Measurements from ENCODE around the gene PHF12.
A peak's percentile ranks its signal among the peaks of the same experiment; 100 is the strongest.
"Not testable (repeated sequence)": the region's sequence is repeated elsewhere in the genome, so short reads cannot be mapped to it uniquely, and the experiment has no call there.

Gene PHF12

GRCh38 chr17:28935744-28936460, 15.4 kb downstream of the PHF12 start:
- H3K27ac ChIP-seq (ENCODE audit: low read depth in 2 of 2, low read length in 2 of 2): no peak overlapping the region
- no peaks in the 10 kb centered on the region for H3K27me3 ChIP-seq (ENCODE audit: control insufficient read depth in 2 of 2, insufficient read depth in 2 of 2, low read length in 2 of 2)
- H3K9me3 ChIP-seq (ENCODE audit: control insufficient read depth in 2 of 2, low read length in 2 of 2): no peaks in the 10 kb centered on the region
- H3K4me1 ChIP-seq (ENCODE audit: control insufficient read depth in 2 of 2, insufficient read depth in 2 of 2, low read length in 2 of 2): peaks cover 3 to 8% of the 10 kb centered on the region in 2 donors
- H3K9ac ChIP-seq (ENCODE audit: low read depth in 1 of 2, low read length in 2 of 2): no peak overlapping the region
- H3K4me3 ChIP-seq (ENCODE audit: low read length in 2 of 2): no peak overlapping the region
- H3K36me3 ChIP-seq (ENCODE audit: control insufficient read depth in 2 of 2, insufficient read depth in 2 of 2, low read length in 2 of 2): peaks cover 0 to 6% of the 10 kb centered on the region in 2 donors

GRCh38 chr17:28934508-28934907, 16.8 kb downstream of the PHF12 start:
- H3K9ac ChIP-seq (ENCODE audit: low read depth in 1 of 2, low read length in 2 of 2); H3K36me3 ChIP-seq (ENCODE audit: control insufficient read depth in 2 of 2, insufficient read depth in 2 of 2, low read length in 2 of 2); H3K4me3 ChIP-seq (ENCODE audit: low read length in 2 of 2); H3K27me3 ChIP-seq (ENCODE audit: control insufficient read depth in 2 of 2, insufficient read depth in 2 of 2, low read length in 2 of 2); H3K9me3 ChIP-seq (ENCODE audit: control insufficient read depth in 2 of 2, low read length in 2 of 2); H3K4me1 ChIP-seq (ENCODE audit: control insufficient read depth in 2 of 2, insufficient read depth in 2 of 2, low read length in 2 of 2); H3K27ac ChIP-seq (ENCODE audit: low read depth in 2 of 2, low read length in 2 of 2): not testable (repeated sequence)

GRCh38 chr17:28929787-28930186, 21.5 kb downstream of the PHF12 start:
- no peak overlapping the region for H3K4me3 ChIP-seq (ENCODE audit: low read length in 2 of 2)
- H3K9ac ChIP-seq (ENCODE audit: low read depth in 1 of 2, low read length in 2 of 2): no peak overlapping the region
- H3K9me3 ChIP-seq (ENCODE audit: control insufficient read depth in 2 of 2, low read length in 2 of 2): no peaks in the 10 kb centered on the region
- H3K27me3 ChIP-seq (ENCODE audit: control insufficient read depth in 2 of 2, insufficient read depth in 2 of 2, low read length in 2 of 2): no peaks in the 10 kb centered on the region
- H3K4me1 ChIP-seq (ENCODE audit: control insufficient read depth in 2 of 2, insufficient read depth in 2 of 2, low read length in 2 of 2): peaks cover 0 to 3% of the 10 kb centered on the region in 2 donors
- peaks cover 19 to 22% of the 10 kb centered on the region in 2 donors for H3K36me3 ChIP-seq (ENCODE audit: control insufficient read depth in 2 of 2, insufficient read depth in 2 of 2, low read length in 2 of 2)
- H3K27ac ChIP-seq (ENCODE audit: low read depth in 2 of 2, low read length in 2 of 2): no peak overlapping the region

- H3K36me3 ChIP-seq (ENCODE audit: control insufficient read depth in 2 of 2, insufficient read depth in 2 of 2, low read length in 2 of 2): peaks cover 27 to 31% of the 10 kb centered on the region in 2 donors
- peaks cover 0 to 3% of the 10 kb centered on the region in 2 donors for H3K4me1 ChIP-seq (ENCODE audit: control insufficient read depth in 2 of 2, insufficient read depth in 2 of 2, low read length in 2 of 2)
- no peak overlapping the region for H3K9ac ChIP-seq (ENCODE audit: low read depth in 1 of 2, low read length in 2 of 2)
- no peak overlapping the region for H3K27ac ChIP-seq (ENCODE audit: low read depth in 2 of 2, low read length in 2 of 2)
- no peak overlapping the region for H3K4me3 ChIP-seq (ENCODE audit: low read length in 2 of 2)
- H3K9me3 ChIP-seq (ENCODE audit: control insufficient read depth in 2 of 2, low read length in 2 of 2): no peaks in the 10 kb centered on the region
- no peaks in the 10 kb centered on the region for H3K27me3 ChIP-seq (ENCODE audit: control insufficient read depth in 2 of 2, insufficient read depth in 2 of 2, low read length in 2 of 2)
Observed at GRCh38 chr17:28928061-28928460, 23.3 kb downstream of the PHF12 start.

- Histone ChIP-seq H3K36me3 (ENCODE audit: control insufficient read depth in 2 of 2, insufficient read depth in 2 of 2, low read length in 2 of 2) (peaks cover 35 to 36% of the 10 kb centered on the region in 2 donors), H3K9ac (ENCODE audit: low read depth in 1 of 2, low read length in 2 of 2) (no peak overlapping the region), H3K4me1 (ENCODE audit: control insufficient read depth in 2 of 2, insufficient read depth in 2 of 2, low read length in 2 of 2) (peaks cover 0 to 3% of the 10 kb centered on the region in 2 donors), H3K27me3 (ENCODE audit: control insufficient read depth in 2 of 2, insufficient read depth in 2 of 2, low read length in 2 of 2) (no peaks in the 10 kb centered on the region), H3K4me3 (ENCODE audit: low read length in 2 of 2) (no peak overlapping the region), H3K9me3 (ENCODE audit: control insufficient read depth in 2 of 2, low read length in 2 of 2) (no peaks in the 10 kb centered on the region), H3K27ac (ENCODE audit: low read depth in 2 of 2, low read length in 2 of 2) (peak overlapping the region; percentile 30 to 64)
Observed at GRCh38 chr17:28926786-28927185, 24.5 kb downstream of the PHF12 start.

- no peak overlapping the region for H3K4me3 ChIP-seq (ENCODE audit: low read length in 2 of 2)
- peaks cover 38 to 40% of the 10 kb centered on the region in 2 donors for H3K36me3 ChIP-seq (ENCODE audit: control insufficient read depth in 2 of 2, insufficient read depth in 2 of 2, low read length in 2 of 2)
- no peaks in the 10 kb centered on the region for H3K27me3 ChIP-seq (ENCODE audit: control insufficient read depth in 2 of 2, insufficient read depth in 2 of 2, low read length in 2 of 2)
- H3K27ac ChIP-seq (ENCODE audit: low read depth in 2 of 2, low read length in 2 of 2): peak overlapping the region; percentile 30 to 64
- H3K4me1 ChIP-seq (ENCODE audit: control insufficient read depth in 2 of 2, insufficient read depth in 2 of 2, low read length in 2 of 2): peaks cover 0 to 3% of the 10 kb centered on the region in 2 donors
- no peaks in the 10 kb centered on the region for H3K9me3 ChIP-seq (ENCODE audit: control insufficient read depth in 2 of 2, low read length in 2 of 2)
- H3K9ac ChIP-seq (ENCODE audit: low read depth in 1 of 2, low read length in 2 of 2): no peak overlapping the region
Observed at GRCh38 chr17:28926366-28926765, 25.0 kb downstream of the PHF12 start.

GRCh38 chr17:28925912-28926365, 25.4 kb downstream of the PHF12 start:
- no peaks in the 10 kb centered on the region for H3K9me3 ChIP-seq (ENCODE audit: control insufficient read depth in 2 of 2, low read length in 2 of 2)
- H3K36me3 ChIP-seq (ENCODE audit: control insufficient read depth in 2 of 2, insufficient read depth in 2 of 2, low read length in 2 of 2): peaks cover 41 to 42% of the 10 kb centered on the region in 2 donors
- H3K27ac ChIP-seq (ENCODE audit: low read depth in 2 of 2, low read length in 2 of 2): peak overlapping the region in 1 of 2 donors; percentile 64

GRCh38 chr17:28920201-28920600, 31.1 kb downstream of the PHF12 start:
- no peak overlapping the region for H3K27ac ChIP-seq (ENCODE audit: low read depth in 2 of 2, low read length in 2 of 2)
- peaks cover 71 to 76% of the 10 kb centered on the region in 2 donors for H3K36me3 ChIP-seq (ENCODE audit: control insufficient read depth in 2 of 2, insufficient read depth in 2 of 2, low read length in 2 of 2)
- no peaks in the 10 kb centered on the region for H3K27me3 ChIP-seq (ENCODE audit: control insufficient read depth in 2 of 2, insufficient read depth in 2 of 2, low read length in 2 of 2)
- no peaks in the 10 kb centered on the region for H3K4me1 ChIP-seq (ENCODE audit: control insufficient read depth in 2 of 2, insufficient read depth in 2 of 2, low read length in 2 of 2)
- no peak overlapping the region for H3K9ac ChIP-seq (ENCODE audit: low read depth in 1 of 2, low read length in 2 of 2)
- H3K9me3 ChIP-seq (ENCODE audit: control insufficient read depth in 2 of 2, low read length in 2 of 2): no peaks in the 10 kb centered on the region
- H3K4me3 ChIP-seq (ENCODE audit: low read length in 2 of 2): no peak overlapping the region

More at GRCh38 chr17:28925912-28926365, 25.4 kb downstream of the PHF12 start:
- Histone ChIP-seq H3K4me3 (ENCODE audit: low read length in 2 of 2) (no peak overlapping the region), H3K9ac (ENCODE audit: low read depth in 1 of 2, low read length in 2 of 2) (no peak overlapping the region), H3K4me1 (ENCODE audit: control insufficient read depth in 2 of 2, insufficient read depth in 2 of 2, low read length in 2 of 2) (peaks cover 0 to 3% of the 10 kb centered on the region in 2 donors), H3K27me3 (ENCODE audit: control insufficient read depth in 2 of 2, insufficient read depth in 2 of 2, low read length in 2 of 2) (no peaks in the 10 kb centered on the region)

- H3K27ac ChIP-seq (ENCODE audit: low read depth in 2 of 2, low read length in 2 of 2): no peak overlapping the region
- no peaks in the 10 kb centered on the region for H3K4me1 ChIP-seq (ENCODE audit: control insufficient read depth in 2 of 2, insufficient read depth in 2 of 2, low read length in 2 of 2)
- H3K36me3 ChIP-seq (ENCODE audit: control insufficient read depth in 2 of 2, insufficient read depth in 2 of 2, low read length in 2 of 2): peaks cover 76 to 79% of the 10 kb centered on the region in 2 donors
- H3K9me3 ChIP-seq (ENCODE audit: control insufficient read depth in 2 of 2, low read length in 2 of 2): no peaks in the 10 kb centered on the region
- no peaks in the 10 kb centered on the region for H3K27me3 ChIP-seq (ENCODE audit: control insufficient read depth in 2 of 2, insufficient read depth in 2 of 2, low read length in 2 of 2)
- H3K4me3 ChIP-seq (ENCODE audit: low read length in 2 of 2): no peak overlapping the region
- no peak overlapping the region for H3K9ac ChIP-seq (ENCODE audit: low read depth in 1 of 2, low read length in 2 of 2)
Observed at GRCh38 chr17:28918295-28918694, 33.0 kb downstream of the PHF12 start.

- Histone ChIP-seq H3K9me3 (ENCODE audit: control insufficient read depth in 2 of 2, low read length in 2 of 2) (no peaks in the 10 kb centered on the region), H3K4me3 (ENCODE audit: low read length in 2 of 2) (no peak overlapping the region), H3K36me3 (ENCODE audit: control insufficient read depth in 2 of 2, insufficient read depth in 2 of 2, low read length in 2 of 2) (peaks cover 82 to 84% of the 10 kb centered on the region in 2 donors), H3K27ac (ENCODE audit: low read depth in 2 of 2, low read length in 2 of 2) (no peak overlapping the region), H3K4me1 (ENCODE audit: control insufficient read depth in 2 of 2, insufficient read depth in 2 of 2, low read length in 2 of 2) (peaks cover 4 to 7% of the 10 kb centered on the region in 2 donors), H3K9ac (ENCODE audit: low read depth in 1 of 2, low read length in 2 of 2) (no peak overlapping the region), H3K27me3 (ENCODE audit: control insufficient read depth in 2 of 2, insufficient read depth in 2 of 2, low read length in 2 of 2) (no peaks in the 10 kb centered on the region)
Observed at GRCh38 chr17:28917465-28917864, 33.9 kb downstream of the PHF12 start.
